Fibroblast of skin of abdomen (primary cell): ENCODE data around the gene AGFG2.

Experiments
- DNase-seq: peaks from one replicate; pipeline ENCODE4 v3.0.0-alpha.2; 2013

The AGFG2 gene

GRCh38 chr7:100572949-100573675 is 34.1 kb downstream of the AGFG2 start:
- no peak for DNase-seq

GRCh38 chr7:100573691-100574361 is 34.8 kb downstream of the AGFG2 start, which contains the start of gene SAP25:
TSS of gene SAP25 (minus strand) at chr7:100573900. CDS start at chr7:100573742, 158 bp downstream.
- no peak for DNase-seq

DNA sequence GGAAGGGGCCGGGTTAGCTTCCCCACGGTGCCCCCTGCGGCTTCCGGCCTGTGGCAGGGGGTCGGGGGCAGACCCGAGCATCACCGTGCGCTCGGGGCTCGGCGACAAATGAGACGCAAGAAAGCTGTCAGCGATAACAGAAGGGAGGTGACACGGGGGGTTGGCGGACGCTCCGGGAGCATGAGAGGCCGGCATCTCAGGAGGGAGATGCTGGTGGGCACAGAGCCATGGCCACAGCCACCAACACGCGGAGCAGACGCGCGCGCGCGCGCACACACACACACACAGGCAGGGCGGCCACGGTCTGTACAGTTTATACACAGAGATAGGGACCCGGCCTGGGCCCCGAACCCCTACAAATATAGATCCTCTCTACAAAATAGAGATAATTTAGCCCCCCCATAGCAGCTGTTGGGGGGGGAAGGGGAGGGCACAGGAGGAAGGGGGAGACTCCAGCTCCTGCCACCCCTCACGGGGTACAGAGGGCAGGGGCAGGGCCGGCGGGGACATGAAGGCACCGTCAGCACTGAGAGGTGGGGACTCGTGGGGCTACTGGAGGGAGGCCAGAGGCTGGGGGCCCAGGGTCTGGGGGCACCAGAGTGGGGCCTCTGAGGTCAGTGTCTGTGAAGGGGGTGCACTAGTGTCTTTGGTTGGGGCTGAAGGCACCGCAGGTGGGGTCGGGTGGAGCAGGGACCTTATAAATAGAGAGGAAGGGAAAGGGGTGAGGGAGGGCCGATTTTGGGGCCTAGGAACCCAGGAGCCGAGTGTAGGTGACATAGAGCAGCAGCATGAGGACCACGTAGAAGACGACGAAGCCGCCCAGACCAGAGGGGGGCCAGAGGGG is 35.6 kb downstream of the AGFG2 start:
- no peak for DNase-seq

- DNase-seq: no peak
Observed at GRCh38 chr7:100575206-100575631, 36.2 kb downstream of the AGFG2 start.

- DNase-seq: no peak
Observed at GRCh38 chr7:100575746-100576383, 36.9 kb downstream of the AGFG2 start.

GRCh38 chr7:100576384-100576993 is 37.5 kb downstream of the AGFG2 start:
- DNase-seq: no peak

DNA sequence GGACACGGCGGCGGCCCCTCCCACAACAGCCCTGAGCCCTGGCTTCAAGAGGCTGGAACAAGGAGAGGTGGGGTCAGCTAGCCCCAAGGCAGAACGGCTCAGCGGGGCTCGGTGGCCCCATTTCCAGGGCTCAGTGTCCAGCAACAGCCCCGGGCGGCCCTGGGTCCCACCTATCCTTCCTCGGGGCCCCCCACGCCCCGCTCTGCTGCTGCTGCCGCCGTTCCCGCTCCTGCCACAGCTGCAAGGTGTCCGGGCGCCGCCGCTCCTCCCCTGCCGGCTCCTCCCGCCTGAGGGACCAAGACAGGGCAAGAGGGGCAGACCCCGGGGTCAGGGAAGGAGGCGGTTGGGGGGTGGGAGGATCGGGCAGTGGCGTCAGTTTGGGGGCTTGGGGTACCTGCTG is 38.1 kb downstream of the AGFG2 start:
- no peak for DNase-seq

GRCh38 chr7:100577507-100577906 is 38.5 kb downstream of the AGFG2 start:
- DNase-seq: no peak

DNA sequence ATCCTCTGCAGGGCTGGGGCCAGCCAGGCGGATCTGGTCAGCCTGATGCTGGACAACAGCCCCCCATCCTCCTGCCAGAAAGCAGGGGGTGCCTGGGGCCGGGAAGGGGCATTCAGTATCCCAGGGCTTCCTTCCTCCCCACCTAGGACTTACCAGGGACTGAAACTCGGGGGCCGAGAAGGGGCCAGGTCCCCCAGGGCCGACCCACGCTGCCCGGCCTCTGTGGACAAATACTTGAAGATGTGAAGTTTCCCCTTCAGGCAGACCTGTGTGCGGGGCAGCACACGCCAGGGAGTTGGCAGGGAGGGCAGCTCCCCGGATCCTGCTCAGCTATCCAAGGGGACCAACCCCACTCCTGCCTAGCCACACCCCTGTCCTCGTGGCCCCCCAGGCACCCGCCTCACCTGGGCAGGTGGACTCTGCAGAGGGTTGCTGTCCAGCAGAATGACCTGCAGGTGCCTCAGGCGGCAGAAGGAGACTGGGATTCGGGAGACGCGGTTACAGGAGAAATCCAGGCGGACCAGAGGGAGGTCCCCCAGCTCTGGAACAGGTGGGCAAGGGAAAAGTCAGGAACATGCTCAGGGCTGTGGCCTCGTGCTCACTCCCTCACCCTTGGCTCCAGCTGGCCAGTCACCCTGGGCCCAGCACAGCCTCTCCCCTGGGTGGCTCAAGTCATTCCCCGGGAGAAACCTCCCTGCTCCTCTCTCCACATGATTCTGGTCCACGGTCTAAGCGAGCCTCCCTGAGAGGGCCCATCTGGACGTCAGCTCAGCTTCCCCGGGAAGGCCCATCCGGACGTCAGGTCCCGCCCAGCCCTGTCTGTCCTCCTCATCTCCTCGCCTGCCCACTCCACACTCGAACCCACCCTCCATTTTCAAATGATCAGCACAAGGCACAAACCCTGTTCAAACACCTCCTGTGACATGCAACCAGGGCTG is 39.5 kb downstream of the AGFG2 start:
- no peak for DNase-seq

GRCh38 chr7:100580466-100581283 is 41.7 kb downstream of the AGFG2 start:
- DNase-seq: no peak

- no peak for DNase-seq
Observed at GRCh38 chr7:100582041-100582579, 43.1 kb downstream of the AGFG2 start.

GRCh38 chr7:100582650-100583049 is 43.6 kb downstream of the AGFG2 start:
- no peak for DNase-seq

DNA sequence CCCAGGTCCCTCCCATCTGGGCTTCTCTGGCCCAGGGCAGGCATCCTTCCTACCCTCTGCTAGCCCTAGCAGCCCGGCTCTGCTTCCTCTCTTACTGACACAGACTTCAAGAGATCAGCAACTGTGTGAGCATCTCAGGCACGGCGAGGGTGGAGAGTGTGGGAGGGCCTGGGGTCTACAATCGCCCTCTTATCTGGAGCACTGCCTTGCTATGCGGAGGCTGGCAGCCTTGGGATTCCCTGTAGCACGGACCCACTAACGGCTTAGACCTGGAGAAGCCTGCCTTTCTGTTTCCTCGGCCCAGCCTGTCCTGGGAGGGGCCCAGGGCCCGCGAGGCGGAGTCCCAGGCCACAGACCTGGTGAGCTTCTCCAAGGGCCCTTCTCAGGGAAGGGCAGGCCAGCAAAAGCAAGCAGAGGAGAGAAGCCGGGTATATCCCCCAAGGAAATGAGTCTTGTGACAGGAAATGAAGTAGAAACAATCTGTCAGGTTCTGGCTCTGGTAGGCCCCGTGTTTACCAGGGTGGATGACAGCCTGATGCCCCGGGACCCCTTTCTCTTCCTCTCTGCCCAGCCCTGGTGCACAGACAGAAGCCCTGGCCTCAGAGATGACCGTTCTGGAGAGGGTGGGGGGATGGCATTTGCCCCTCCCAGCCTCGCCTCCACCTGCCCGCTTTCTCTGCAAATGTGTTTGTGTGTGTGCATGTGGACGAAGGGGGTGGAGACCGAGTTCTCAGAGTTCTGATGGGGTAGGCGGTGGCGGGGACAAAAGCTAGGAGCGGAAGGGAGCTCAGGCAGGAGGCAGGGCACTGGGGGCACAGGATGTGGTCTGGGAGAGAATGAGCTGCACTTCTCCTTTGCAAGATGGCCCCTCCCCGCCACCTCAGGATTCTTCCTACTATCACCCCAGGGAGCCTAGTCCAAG is 44.4 kb downstream of the AGFG2 start:
- DNase-seq: no peak

GRCh38 chr7:100584054-100584682 is 45.2 kb downstream of the AGFG2 start:
- no peak for DNase-seq

- DNase-seq: peak; percentile 58
Observed at GRCh38 chr7:100584683-100585510, 45.9 kb downstream of the AGFG2 start.

- no peak for DNase-seq
Observed at GRCh38 chr7:100585511-100586265, 46.7 kb downstream of the AGFG2 start, which contains the start of gene LRCH4. TSS of gene LRCH4 (minus strand) at chr7:100586129. CDS start at chr7:100586100, 29 bp downstream.
